C4-2B (cell line): ENCODE measurements around the gene NLRP13.

Source experiments
- H3K27ac ChIP-seq: fragments of 450-650 bp; 2 replicates; pipeline ENCODE4 v1.5.1; 2017
- CTCF ChIP-seq: fragments of 450-650 bp; conservative IDR thresholded peaks from 2 replicates; pipeline ENCODE4 v1.5.1; 2017; ENCODE audit warnings: mild to moderate bottlenecking
- ZFX ChIP-seq: fragments of 450-650 bp; IDR thresholded peaks from 2 replicates; pipeline ENCODE4 v1.6.1; 2017

The NLRP13 gene

GRCh38 chr19:55913643-55914268, 18.4 kb downstream of the NLRP13 start:
- TF ChIP-seq CTCF = peak; percentile 61
- TF ChIP-seq ZFX = no peak
- no peak overlapping the region for H3K27ac ChIP-seq

GRCh38 chr19:55912916-55913315, 19.2 kb downstream of the NLRP13 start:
- TF ChIP-seq ZFX (no peak), CTCF (no peak)
- H3K27ac ChIP-seq = no peak overlapping the region

GRCh38 chr19:55909801-55910200, 22.3 kb downstream of the NLRP13 start:
- no peak overlapping the region for H3K27ac ChIP-seq
- TF ChIP-seq ZFX (no peak), CTCF (no peak)

GRCh38 chr19:55907746-55908145, 24.4 kb downstream of the NLRP13 start:
- no peak for TF ChIP-seq CTCF
- no peak for TF ChIP-seq ZFX
- H3K27ac ChIP-seq = no peak overlapping the region

- no peak overlapping the region for H3K27ac ChIP-seq
- TF ChIP-seq ZFX = no peak
- no peak for TF ChIP-seq CTCF
Measured at GRCh38 chr19:55907286-55907685, 24.9 kb downstream of the NLRP13 start.

GRCh38 chr19:55902080-55902751, 29.9 kb downstream of the NLRP13 start:
- no peak overlapping the region for H3K27ac ChIP-seq
- TF ChIP-seq ZFX (no peak), CTCF (no peak)

GRCh38 chr19:55901369-55902079, 30.6 kb downstream of the NLRP13 start:
- no peak overlapping the region for H3K27ac ChIP-seq
- TF ChIP-seq CTCF = no peak
